Endodermal cell (in vitro differentiated cells): ENCODE measurements around the gene PECR. TPM values are rescaled to one million over a fixed set of nuclear protein-coding genes. Genes with fewer than 3 reads are reported as not detected.

ENCODE experiments used
- DNase-seq: peaks from one replicate; pipeline ENCODE4 v3.0.0-alpha.2; 2017
- H3K27ac ChIP-seq: 2 replicates; pipeline ENCODE4 v1.5.1; 2013; ENCODE audit warnings: mild to moderate bottlenecking, low read depth, low read length, moderate library complexity
- H3K27me3 ChIP-seq: 2 replicates; pipeline ENCODE4 v1.6.1; 2013; ENCODE audit warnings: mild to moderate bottlenecking, low read length, moderate library complexity; ENCODE audit not compliant: insufficient read depth, control insufficient read depth, poor library complexity, severe bottlenecking
- H3K36me3 ChIP-seq: 2 replicates; pipeline ENCODE4 v1.7.0; 2013; ENCODE audit warnings: mild to moderate bottlenecking, low read length, moderate library complexity; ENCODE audit not compliant: control insufficient read depth, insufficient read depth
- H3K4me1 ChIP-seq: one replicate; pipeline ENCODE4 v1.7.0; 2013; ENCODE audit warnings: low read length; ENCODE audit not compliant: control insufficient read depth, insufficient read depth
- H3K4me3 ChIP-seq: 2 replicates; pipeline ENCODE4 v1.5.1; 2013; ENCODE audit warnings: mild to moderate bottlenecking, low read length, moderate library complexity
- H3K9ac ChIP-seq: 2 replicates; pipeline ENCODE4 v1.6.1; 2013; ENCODE audit warnings: mild to moderate bottlenecking, low read length, moderate library complexity; ENCODE audit not compliant: poor library complexity, severe bottlenecking; ENCODE audit errors: extremely low read depth
- H3K9me3 ChIP-seq: 2 replicates; pipeline ENCODE4 v1.6.1; 2013; ENCODE audit warnings: mild to moderate bottlenecking, low read length, moderate library complexity; ENCODE audit not compliant: control insufficient read depth
- H3K27ac Mint-ChIP-seq: 2 replicates; pipeline ENCODE4 v1.8.0; 2020; ENCODE audit warnings: mixed read lengths
- H3K27me3 Mint-ChIP-seq: 2 replicates; pipeline ENCODE4 v1.8.0; 2021; ENCODE audit warnings: mild to moderate bottlenecking, mixed read lengths; ENCODE audit not compliant: insufficient read depth
- H3K36me3 Mint-ChIP-seq: 2 replicates; pipeline ENCODE4 v1.8.0; 2020; ENCODE audit warnings: low read depth, mixed read lengths
- H3K4me1 Mint-ChIP-seq: 2 replicates; pipeline ENCODE4 v1.8.0; 2020; ENCODE audit warnings: mixed read lengths
- H3K4me3 Mint-ChIP-seq: 2 replicates; pipeline ENCODE4 v1.8.0; 2020; ENCODE audit warnings: mild to moderate bottlenecking, moderate library complexity, mixed read lengths
- H3K9me3 Mint-ChIP-seq: 2 replicates; pipeline ENCODE4 v1.8.0; 2020; ENCODE audit warnings: mild to moderate bottlenecking, mixed read lengths
- CTCF ChIP-seq: fragments of 200-600 bp; sonication (generic); conservative IDR thresholded peaks from 2 replicates; pipeline ENCODE4 v1.5.0; 2021; ENCODE audit warnings: antibody characterized with exemption, mild to moderate bottlenecking
- WGBS, 2 experiments: methylation state at CpG; one replicate each; pipeline versions ENCODE4 v1.1.5 to v1.1.7; 2013; ENCODE audit warnings: missing lambda C conversion rate in 2 of 2, mixed read lengths in 1 of 2; ENCODE audit not compliant: insufficient coverage in 1 of 2, insufficient read length in 1 of 2; 5-methylcytosine and 5-hydroxymethylcytosine counted together
- total RNA-seq, 2 donors: library from RNA; stranded (reverse); fragmentation: NEBNext Ultra II Directional in 1 of 2; extraction: Animal tissue kit (Norgen Biotek cat#: 25700) in 1 of 2; gene quantifications; 2 replicates in 1 of 2; 3 replicates in 1 of 2; pipeline ENCODE4 v1.2.1, GENCODE V29; 2021

Gene PECR
- total RNA-seq, 2 donors from 2014 or later = 12.5 to 17.0 TPM

DNA sequence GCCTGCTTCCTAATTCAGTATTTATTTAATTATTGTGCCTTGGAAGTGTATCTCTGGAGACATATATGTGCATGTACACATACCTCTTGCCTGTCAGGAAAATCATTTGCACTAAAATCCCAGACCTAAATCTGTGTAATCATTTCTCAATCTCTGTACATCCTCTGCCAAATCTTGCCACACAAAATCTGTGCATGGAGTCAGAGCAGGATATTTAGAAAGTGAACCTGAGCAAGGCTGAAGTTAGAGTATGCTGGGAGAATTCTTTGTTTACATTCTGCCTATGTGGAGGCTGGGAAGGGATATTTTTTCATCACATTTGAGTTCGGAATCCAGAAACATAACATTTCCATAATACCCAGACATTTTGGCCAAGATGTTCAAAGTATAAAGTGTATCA is 36.9 kb upstream of the PECR start:
- Histone ChIP-seq H3K27me3 (no peaks in the 10 kb centered on the region), H3K4me1 (no peaks in the 10 kb centered on the region), H3K9me3 (no peaks in the 10 kb centered on the region), H3K27ac (no peak overlapping the region), H3K9ac (no peak overlapping the region), H3K36me3 (peaks cover 96% of the 10 kb centered on the region), H3K4me3 (no peak overlapping the region)
- H3K27me3 Mint-ChIP-seq = no peaks in the 10 kb centered on the region
- no peak overlapping the region for H3K4me3 Mint-ChIP-seq
- no peaks in the 10 kb centered on the region for H3K9me3 Mint-ChIP-seq
- 100% methylated on average over 1 of the region's 1 CpG; no CpG with 5 or more reads in 1 of the 2 experiments for WGBS, 2 experiments
- DNase-seq = no peak
- peaks cover 90% of the 10 kb centered on the region for H3K36me3 Mint-ChIP-seq
- H3K27ac Mint-ChIP-seq = peak overlapping the region; percentile 35
- H3K4me1 Mint-ChIP-seq = peaks cover 12% of the 10 kb centered on the region
- TF ChIP-seq CTCF = no peak

DNA sequence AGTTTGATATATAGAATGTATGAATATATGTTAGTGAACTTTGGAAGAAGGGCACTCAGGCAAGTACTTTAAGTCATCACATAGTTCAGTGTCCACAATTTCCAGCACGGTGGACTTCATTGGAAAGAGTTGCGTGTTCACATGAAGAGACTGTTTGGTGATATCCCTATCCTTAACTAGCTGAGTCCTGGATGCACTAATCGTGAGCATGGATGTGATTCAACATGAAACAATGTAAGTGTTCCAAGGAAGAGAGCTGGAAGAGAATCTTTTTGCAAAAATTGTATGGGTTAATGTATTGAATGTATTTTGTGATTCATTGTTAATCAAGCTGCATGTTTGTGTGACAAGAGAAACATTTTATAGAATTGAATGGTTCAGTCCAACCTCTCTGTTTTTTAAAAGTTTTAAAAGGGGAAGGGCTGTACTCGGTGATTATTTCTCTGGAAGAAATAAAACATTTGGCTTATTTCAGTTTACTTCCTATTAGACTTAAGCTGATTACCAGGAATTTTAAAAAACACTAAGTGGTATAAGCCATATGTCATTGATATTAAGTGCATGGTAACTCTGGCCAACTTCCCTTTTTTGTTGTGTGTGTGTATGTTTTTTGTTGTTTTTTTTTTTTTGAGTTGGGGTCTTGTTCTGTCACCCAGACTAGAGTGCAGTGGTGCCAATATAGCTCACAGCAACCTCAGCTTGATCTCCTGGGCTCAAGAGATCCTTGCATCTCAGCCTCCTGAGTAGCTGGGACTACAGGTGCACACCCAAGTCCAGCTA is 36.1 kb upstream of the PECR start:
- Histone ChIP-seq H3K9ac (no peak overlapping the region), H3K27me3 (no peaks in the 10 kb centered on the region), H3K27ac (no peak overlapping the region), H3K36me3 (peaks cover 96% of the 10 kb centered on the region), H3K4me3 (no peak overlapping the region), H3K4me1 (peaks cover under 1% of the 10 kb centered on the region), H3K9me3 (no peaks in the 10 kb centered on the region)
- H3K27me3 Mint-ChIP-seq = no peaks in the 10 kb centered on the region
- no peak overlapping the region for H3K4me3 Mint-ChIP-seq
- H3K9me3 Mint-ChIP-seq = no peaks in the 10 kb centered on the region
- TF ChIP-seq CTCF = no peak
- H3K4me1 Mint-ChIP-seq = peaks cover 20% of the 10 kb centered on the region
- DNase-seq = no peak
- 96 to 97% methylated on average over 4 of the region's 4 CpGs for WGBS, 2 experiments
- H3K36me3 Mint-ChIP-seq = peaks cover 90% of the 10 kb centered on the region
- peak overlapping the region; percentile 76 for H3K27ac Mint-ChIP-seq

GRCh38 chr2:216116418-216116817 is 34.8 kb upstream of the PECR start:
- H3K27ac Mint-ChIP-seq = peak overlapping the region; percentile 53
- H3K27ac ChIP-seq = peak overlapping the region; percentile 8
- no peaks in the 10 kb centered on the region for H3K27me3 Mint-ChIP-seq
- H3K36me3 Mint-ChIP-seq = peaks cover 90% of the 10 kb centered on the region
- WGBS, 2 experiments = 96 to 100% methylated on average over 1 of the region's 1 CpG
- no peaks in the 10 kb centered on the region for H3K9me3 Mint-ChIP-seq
- H3K9me3 ChIP-seq = no peaks in the 10 kb centered on the region
- peaks cover 9% of the 10 kb centered on the region for H3K4me1 ChIP-seq
- no peak for DNase-seq
- H3K4me3 Mint-ChIP-seq = no peak overlapping the region
- H3K27me3 ChIP-seq = no peaks in the 10 kb centered on the region
- peaks cover 96% of the 10 kb centered on the region for H3K36me3 ChIP-seq
- H3K9ac ChIP-seq = no peak overlapping the region
- no peak for TF ChIP-seq CTCF
- H3K4me1 Mint-ChIP-seq = peaks cover 32% of the 10 kb centered on the region
- H3K4me3 ChIP-seq = peak overlapping the region; percentile 78
